Neural progenitor cell (in vitro differentiated cells): ENCODE measurements around the gene IDI1.

Experiments
- CTCF ChIP-seq: fragments of 200-600 bp; sonication (generic); IDR thresholded peaks from 2 replicates; pipeline ENCODE4 v1.5.1; 2017; ENCODE audit warnings: antibody characterized with exemption, mild to moderate bottlenecking
- EZH2 ChIP-seq: fragments of 200-600 bp; sonication (generic); IDR thresholded peaks from 2 replicates; pipeline ENCODE4 v1.6.1; 2017; ENCODE audit warnings: antibody characterized with exemption, mild to moderate bottlenecking, moderate library complexity

DNA sequence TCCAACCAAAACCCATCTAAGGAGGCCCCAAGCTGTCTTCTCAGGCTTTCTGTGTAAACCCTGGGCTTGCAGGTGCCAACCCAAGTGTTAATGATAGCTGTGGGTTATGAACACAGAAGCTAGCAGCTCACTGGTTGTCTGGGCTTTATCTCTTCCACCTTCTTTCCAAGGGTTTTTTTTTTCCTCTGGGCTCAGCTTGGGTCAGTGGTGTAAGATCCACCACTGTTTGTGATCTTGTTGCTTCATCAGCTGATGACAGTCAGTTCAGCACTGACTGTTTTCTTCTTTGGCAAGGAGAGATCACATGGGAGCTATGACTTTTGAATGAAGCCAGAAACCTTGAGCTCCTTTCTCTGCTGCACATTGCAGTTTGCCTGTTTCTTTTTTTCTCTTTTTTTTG lies 56.0 kb downstream of the IDI1 start:
- TF ChIP-seq CTCF (no peak), EZH2 (no peak)
